ENCODE data around the gene IRGQ. TPM values are rescaled to one million over a fixed set of nuclear protein-coding genes. Genes with fewer than 3 reads are reported as not detected.
A peak's percentile ranks its signal among the peaks of the same experiment; 100 is the strongest.
"Not testable (repeated sequence)": the region's sequence is repeated elsewhere in the genome, so short reads cannot be mapped to it uniquely, and the experiment has no call there.

Gene IRGQ
- total RNA-seq, 1 donor from 2014 or later = 27.4 TPM

GRCh38 chr19:43552198-43552450, 43.8 kb downstream of the IRGQ start:
- Histone ChIP-seq H3K9ac (no peak overlapping the region), H3K4me2 (no peak overlapping the region), H3K4me3 (no peak overlapping the region), H3K4me1 (no peaks in the 10 kb centered on the region), H3F3A (ENCODE audit: low read depth) (peaks cover 6% of the 10 kb centered on the region), H4K20me1 (ENCODE audit: low read depth) (peaks cover 5% of the 10 kb centered on the region), H3K27me3 (no peaks in the 10 kb centered on the region), H3K36me3 (no peaks in the 10 kb centered on the region), H3K9me3 (ENCODE audit: low read depth) (no peaks in the 10 kb centered on the region), H3K79me2 (ENCODE audit: low read depth) (no peaks in the 10 kb centered on the region), H2AFZ (replicated peaks) (no peak overlapping the region), H3K27ac (no peak overlapping the region)
- Mint-ChIP-seq H3K4me1 (peaks cover 11% of the 10 kb centered on the region), H3K4me3 (no peak overlapping the region), H3K36me3 (peaks cover 20% of the 10 kb centered on the region), H3K9me3 (no peaks in the 10 kb centered on the region), H3K27ac (no peak overlapping the region), H3K27me3 (ENCODE audit: insufficient read depth, low read depth) (peaks cover 7% of the 10 kb centered on the region)
- no peak for DNase-seq (ENCODE audit: low spot score)
- TF ChIP-seq, protein P1, sequence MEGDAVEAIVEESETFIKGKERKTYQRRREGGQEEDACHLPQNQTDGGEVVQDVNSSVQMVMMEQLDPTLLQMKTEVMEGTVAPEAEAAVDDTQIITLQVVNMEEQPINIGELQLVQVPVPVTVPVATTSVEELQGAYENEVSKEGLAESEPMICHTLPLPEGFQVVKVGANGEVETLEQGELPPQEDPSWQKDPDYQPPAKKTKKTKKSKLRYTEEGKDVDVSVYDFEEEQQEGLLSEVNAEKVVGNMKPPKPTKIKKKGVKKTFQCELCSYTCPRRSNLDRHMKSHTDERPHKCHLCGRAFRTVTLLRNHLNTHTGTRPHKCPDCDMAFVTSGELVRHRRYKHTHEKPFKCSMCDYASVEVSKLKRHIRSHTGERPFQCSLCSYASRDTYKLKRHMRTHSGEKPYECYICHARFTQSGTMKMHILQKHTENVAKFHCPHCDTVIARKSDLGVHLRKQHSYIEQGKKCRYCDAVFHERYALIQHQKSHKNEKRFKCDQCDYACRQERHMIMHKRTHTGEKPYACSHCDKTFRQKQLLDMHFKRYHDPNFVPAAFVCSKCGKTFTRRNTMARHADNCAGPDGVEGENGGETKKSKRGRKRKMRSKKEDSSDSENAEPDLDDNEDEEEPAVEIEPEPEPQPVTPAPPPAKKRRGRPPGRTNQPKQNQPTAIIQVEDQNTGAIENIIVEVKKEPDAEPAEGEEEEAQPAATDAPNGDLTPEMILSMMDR (IDR thresholded peaks at IDR 0.05) = no peak
- no peak for TF ChIP-seq EZH2phosphoT487 (IDR thresholded peaks at IDR 0.05)
- TF ChIP-seq EZH2 (IDR thresholded peaks at IDR 0.05) = no peak

DNA sequence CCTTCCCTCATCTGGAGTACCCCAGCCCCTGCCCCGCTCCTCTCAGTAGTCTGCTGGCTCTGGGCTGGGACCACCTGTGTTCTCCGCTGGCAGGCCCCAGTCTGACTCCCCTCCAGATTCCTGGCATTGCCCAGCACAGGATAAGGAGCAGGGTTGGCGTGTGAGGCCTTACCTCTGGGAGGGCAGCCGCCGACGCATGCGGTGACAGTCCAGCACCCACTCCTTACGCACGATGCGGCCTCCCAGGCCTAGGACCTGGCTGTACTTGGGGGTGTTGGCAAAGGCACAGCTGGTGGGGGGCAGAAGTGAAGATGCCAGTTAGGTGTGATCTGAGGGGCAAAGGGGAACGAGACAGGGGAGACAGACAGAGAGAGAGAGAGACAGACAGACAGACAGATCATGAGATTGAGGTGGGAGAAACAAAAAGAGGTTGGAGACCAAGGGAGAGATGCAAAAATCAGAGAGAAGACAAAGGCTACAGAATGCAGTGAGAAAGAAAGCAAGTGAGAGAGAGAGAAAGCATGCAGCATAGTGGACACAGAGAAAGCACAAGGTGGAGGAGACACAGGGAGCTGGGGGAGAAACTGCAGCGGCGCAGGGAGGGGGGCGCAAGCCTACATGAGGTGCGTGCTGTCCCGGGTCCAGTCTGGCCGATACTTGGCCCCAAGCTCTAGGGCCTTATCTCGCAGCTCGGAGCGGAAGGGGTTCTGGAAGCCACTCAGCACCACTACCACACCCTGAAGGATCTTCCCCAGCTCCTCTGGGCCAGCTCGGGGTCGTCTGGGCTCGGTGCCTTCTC, 44.3 kb downstream of the IRGQ start:
- Mint-ChIP-seq H3K9me3 (no peaks in the 10 kb centered on the region), H3K27me3 (ENCODE audit: insufficient read depth, low read depth) (peaks cover 7% of the 10 kb centered on the region), H3K27ac (peak overlapping the region; percentile 12), H3K36me3 (peaks cover 20% of the 10 kb centered on the region), H3K4me3 (no peak overlapping the region), H3K4me1 (peaks cover 11% of the 10 kb centered on the region)
- Histone ChIP-seq H3K4me2 (no peak overlapping the region), H3K36me3 (no peaks in the 10 kb centered on the region), H3K27me3 (no peaks in the 10 kb centered on the region), H3K4me1 (no peaks in the 10 kb centered on the region), H3K4me3 (no peak overlapping the region), H3F3A (ENCODE audit: low read depth) (peaks cover 6% of the 10 kb centered on the region), H3K9me3 (ENCODE audit: low read depth) (no peaks in the 10 kb centered on the region), H3K9ac (no peak overlapping the region), H2AFZ (replicated peaks) (no peak overlapping the region), H3K27ac (no peak overlapping the region), H3K79me2 (ENCODE audit: low read depth) (no peaks in the 10 kb centered on the region), H4K20me1 (ENCODE audit: low read depth) (peaks cover 5% of the 10 kb centered on the region)
- TF ChIP-seq, protein P1 (IDR thresholded peaks at IDR 0.05) = no peak
- no peak for TF ChIP-seq EZH2 (IDR thresholded peaks at IDR 0.05)
- no peak for TF ChIP-seq EZH2phosphoT487 (IDR thresholded peaks at IDR 0.05)
- no peak for DNase-seq (ENCODE audit: low spot score)

GRCh38 chr19:43548706-43549105, 47.2 kb downstream of the IRGQ start:
- peaks cover 27% of the 10 kb centered on the region for H3K36me3 Mint-ChIP-seq
- TF ChIP-seq, protein P1 (IDR thresholded peaks at IDR 0.05) = no peak
- no peaks in the 10 kb centered on the region for H3K27me3 ChIP-seq

DNA sequence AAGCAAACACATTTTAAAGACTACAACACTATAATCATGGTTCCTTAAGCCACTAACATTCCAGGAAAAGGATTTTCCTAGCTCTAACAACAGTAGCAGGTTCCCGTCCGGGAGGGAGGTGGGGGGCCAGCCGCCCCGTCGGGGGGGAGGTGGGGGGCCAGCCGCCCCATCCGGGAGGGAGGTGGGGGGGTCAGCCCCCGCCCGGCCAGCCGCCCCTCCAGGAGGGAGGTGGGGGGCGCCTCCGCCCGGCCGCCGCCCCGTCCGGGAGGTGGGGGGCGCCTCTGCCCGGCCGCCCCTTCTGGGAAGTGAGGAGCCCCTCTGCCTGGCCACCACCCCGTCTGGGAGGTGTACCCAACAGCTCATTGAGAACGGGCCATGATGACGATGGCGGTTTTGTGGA, 48.0 kb downstream of the IRGQ start:
- peaks cover 11% of the 10 kb centered on the region for H3K4me1 Mint-ChIP-seq
- H2AFZ ChIP-seq (replicated peaks); H3K9me3 Mint-ChIP-seq; H3K4me1 ChIP-seq; H3K79me2 ChIP-seq (ENCODE audit: low read depth); H3K4me2 ChIP-seq; H3K9me3 ChIP-seq (ENCODE audit: low read depth); H3K27ac Mint-ChIP-seq; H3K27ac ChIP-seq; H4K20me1 ChIP-seq (ENCODE audit: low read depth); H3F3A ChIP-seq (ENCODE audit: low read depth); H3K4me3 Mint-ChIP-seq; H3K4me3 ChIP-seq; H3K9ac ChIP-seq; H3K36me3 ChIP-seq; H3K27me3 ChIP-seq; DNase-seq (ENCODE audit: low spot score): not testable (repeated sequence)
- peaks cover 11% of the 10 kb centered on the region for H3K27me3 Mint-ChIP-seq (ENCODE audit: insufficient read depth, low read depth)
- peaks cover 34% of the 10 kb centered on the region for H3K36me3 Mint-ChIP-seq

More at GRCh38 chr19:43548706-43549105, 47.2 kb downstream of the IRGQ start:
- Histone ChIP-seq H3K79me2 (ENCODE audit: low read depth) (no peaks in the 10 kb centered on the region), H3K9ac (no peak overlapping the region), H3K27ac (no peak overlapping the region), H3K4me2 (no peak overlapping the region), H3F3A (ENCODE audit: low read depth) (no peaks in the 10 kb centered on the region), H3K4me1 (no peaks in the 10 kb centered on the region), H3K4me3 (no peak overlapping the region), H3K9me3 (ENCODE audit: low read depth) (no peaks in the 10 kb centered on the region), H4K20me1 (ENCODE audit: low read depth) (no peaks in the 10 kb centered on the region), H2AFZ (replicated peaks) (no peak overlapping the region), H3K36me3 (no peaks in the 10 kb centered on the region)
- Mint-ChIP-seq H3K27me3 (ENCODE audit: insufficient read depth, low read depth) (peaks cover 9% of the 10 kb centered on the region), H3K9me3 (no peaks in the 10 kb centered on the region), H3K4me1 (peaks cover 11% of the 10 kb centered on the region), H3K4me3 (no peak overlapping the region), H3K27ac (no peak overlapping the region)
- DNase-seq (ENCODE audit: low spot score) = no peak
